Stimulated activated naive CD4-positive, alpha-beta T cell treated with Interleukin-2 at 50 U/mL for 16 hours (primary cell): ENCODE results near the gene LOXHD1.

Experiments
- DNase-seq: peaks from one replicate; lab custom pipeline; 2025; lab: John Stamatoyannopoulos, UW

Gene LOXHD1

GRCh38 chr18:46625069-46625468 is 32.0 kb downstream of the LOXHD1 start:
- no peak for DNase-seq

GRCh38 chr18:46624127-46624526 is 32.9 kb downstream of the LOXHD1 start:
- DNase-seq, result no peak

- DNase-seq, result no peak
Observed at GRCh38 chr18:46623541-46623940, 33.5 kb downstream of the LOXHD1 start.

GRCh38 chr18:46622999-46623398 is 34.0 kb downstream of the LOXHD1 start:
- DNase-seq, result no peak

DNA sequence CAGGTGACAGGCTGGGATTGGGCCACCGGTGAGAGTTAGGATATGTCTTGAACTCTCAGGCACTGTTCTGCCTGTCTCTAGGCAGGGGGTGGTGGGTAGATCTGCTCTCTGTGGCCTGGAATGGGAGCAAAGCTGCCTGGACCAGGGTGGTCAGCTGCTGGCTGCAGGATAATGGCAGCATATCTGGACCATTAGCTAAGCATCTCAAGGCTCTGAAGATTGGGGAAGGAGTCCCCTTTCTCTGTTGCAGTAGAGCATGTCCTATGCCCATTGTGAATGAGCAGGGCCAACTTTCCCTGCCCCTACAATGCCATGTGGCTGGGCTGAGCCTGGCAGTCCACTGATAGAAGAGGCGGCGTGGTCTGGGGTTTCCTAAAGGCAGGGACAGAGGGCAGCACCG is 34.6 kb downstream of the LOXHD1 start:
- DNase-seq, result no peak

DNA sequence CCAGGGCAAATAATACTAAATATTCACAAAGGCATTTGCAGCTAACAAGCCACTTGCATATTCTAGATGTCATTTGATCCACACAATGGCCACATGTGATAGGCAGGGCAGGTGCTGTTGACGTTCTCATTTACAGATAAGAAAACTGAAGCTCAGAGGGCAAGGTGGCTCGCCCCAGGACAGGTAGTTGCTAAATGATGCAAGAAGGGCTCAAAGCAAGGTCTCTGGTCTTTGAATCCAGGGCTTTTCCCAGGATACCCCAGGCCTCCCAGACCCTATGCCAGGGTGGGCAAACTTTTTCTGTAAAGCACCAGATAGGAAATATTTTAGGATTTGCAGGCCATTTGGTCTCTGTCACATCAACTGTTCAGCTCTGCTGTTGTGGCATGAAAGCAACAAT is 35.1 kb downstream of the LOXHD1 start:
- DNase-seq, result no peak

DNA sequence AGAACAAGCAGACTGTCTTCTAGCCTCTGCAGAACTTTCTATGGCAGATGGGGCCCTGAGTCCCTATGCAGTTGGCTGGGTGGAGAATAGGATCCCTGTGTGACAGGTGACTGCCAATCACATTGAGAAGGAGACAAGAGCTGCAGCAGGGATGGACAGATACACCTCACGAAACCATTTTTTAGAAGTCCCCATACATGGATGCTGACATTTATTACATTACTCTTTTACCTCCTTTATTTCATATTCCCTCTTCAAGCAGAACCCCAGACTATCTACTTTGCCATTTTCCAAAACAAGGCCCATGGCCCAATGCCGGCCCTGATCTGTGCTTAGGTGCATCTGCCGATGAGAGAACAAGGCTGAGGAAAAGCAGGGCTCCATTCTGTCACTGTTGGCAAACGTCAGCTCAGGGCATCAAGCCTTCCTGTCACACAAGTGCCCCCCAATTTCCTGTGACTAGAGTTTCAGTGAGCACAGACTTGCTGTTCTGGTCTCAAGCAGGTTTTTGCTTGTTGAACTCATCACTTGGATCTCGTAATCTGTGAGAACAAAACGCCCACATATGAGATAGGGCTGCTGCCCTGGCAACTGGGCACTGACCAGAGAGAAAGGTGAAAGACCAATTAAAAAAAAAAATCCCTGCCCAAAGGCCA is 35.8 kb downstream of the LOXHD1 start:
- DNase-seq, result no peak

DNA sequence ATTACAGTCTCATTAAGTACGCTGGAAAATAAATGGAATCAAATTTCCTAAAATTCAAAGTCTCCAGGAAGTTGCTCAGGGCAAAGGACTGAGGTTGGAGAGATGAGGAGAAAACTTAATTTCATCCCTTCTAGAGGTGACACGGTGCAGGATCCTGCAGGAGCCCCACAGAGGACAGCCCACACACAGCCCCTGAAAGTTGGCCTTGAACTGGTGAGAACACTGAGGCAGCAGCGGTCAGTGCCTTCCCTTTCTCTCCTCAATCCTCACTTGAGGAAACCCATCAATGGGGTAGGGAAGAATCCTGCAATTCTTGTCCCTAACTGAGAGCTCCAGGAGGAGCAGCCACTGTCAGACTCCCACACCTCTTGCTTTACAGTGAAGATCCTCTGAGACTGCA is 37.5 kb downstream of the LOXHD1 start:
- no peak for DNase-seq

DNA sequence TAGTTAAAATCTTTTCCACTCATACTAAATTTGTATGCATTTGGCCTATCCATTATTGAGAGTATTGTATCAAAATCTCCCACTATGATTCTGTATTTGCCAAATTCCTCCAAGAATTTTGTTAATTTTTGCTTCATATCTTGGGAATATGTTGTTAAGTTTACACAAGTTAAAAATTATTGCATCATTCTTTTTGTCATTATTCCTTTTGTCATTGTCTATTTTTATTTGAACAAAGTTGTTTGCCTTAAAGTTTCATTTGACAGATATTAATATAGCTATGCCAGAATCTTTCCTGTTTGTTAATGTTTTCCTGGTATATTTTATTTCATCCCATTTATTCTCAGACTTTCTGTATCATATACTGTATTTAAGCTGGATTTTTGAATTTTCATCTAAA is 41.3 kb downstream of the LOXHD1 start:
- no peak for DNase-seq

GRCh38 chr18:46609048-46609447 is 48.0 kb downstream of the LOXHD1 start:
- no peak for DNase-seq

DNA sequence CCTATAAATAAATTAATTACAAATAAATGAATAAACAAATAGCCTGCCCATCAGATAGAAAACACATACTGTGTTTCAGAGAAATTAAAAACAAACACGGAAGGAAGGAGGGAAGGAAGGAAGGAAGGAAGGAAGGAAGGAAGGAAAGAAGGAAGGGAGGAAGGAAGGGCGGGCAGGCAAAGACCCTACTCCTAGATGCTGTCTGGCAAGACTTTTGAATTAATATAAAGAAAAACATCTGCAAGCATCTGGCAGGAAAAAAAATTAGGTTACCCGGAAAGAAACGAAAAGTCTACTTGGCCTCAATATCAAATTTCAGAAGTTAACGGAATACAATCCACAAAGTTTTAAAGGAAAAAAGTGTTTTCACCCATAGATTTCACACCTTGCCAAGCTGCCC is 49.1 kb downstream of the LOXHD1 start:
- DNase-seq, result no peak

DNA sequence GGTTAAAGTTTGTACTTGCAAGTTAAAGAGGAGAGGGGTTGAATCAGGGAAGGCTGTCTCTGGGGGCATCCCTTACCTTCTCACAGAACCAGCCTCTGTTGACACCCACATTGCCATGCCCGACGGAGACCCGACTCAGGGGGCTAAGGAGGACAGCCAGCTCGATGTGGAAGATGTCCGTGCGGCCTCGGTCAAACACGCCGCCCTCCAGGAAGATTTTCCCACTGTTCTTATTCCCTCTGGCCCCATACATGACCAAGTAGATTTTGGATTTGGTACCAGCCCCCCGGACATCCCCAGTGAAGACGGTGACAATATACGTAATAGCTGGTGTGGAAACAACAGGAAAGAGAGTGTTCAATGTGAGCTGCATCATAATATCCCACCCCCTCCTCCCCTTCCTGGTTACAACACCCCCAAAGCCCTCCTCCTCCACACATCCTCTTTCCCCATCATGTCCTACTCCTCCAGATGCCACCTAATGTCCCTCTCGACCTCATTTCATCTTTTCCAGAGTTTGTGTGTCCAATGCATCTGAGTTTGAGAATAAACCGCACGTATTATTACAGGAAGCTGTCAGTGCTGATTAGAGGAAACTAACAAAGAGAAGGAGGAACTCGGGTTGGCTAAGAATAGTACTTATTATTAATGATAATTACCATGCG is 55.7 kb downstream of the LOXHD1 start:
- DNase-seq, result no peak

- DNase-seq, result no peak
Observed at GRCh38 chr18:46596119-46596518, 60.9 kb downstream of the LOXHD1 start.

DNA sequence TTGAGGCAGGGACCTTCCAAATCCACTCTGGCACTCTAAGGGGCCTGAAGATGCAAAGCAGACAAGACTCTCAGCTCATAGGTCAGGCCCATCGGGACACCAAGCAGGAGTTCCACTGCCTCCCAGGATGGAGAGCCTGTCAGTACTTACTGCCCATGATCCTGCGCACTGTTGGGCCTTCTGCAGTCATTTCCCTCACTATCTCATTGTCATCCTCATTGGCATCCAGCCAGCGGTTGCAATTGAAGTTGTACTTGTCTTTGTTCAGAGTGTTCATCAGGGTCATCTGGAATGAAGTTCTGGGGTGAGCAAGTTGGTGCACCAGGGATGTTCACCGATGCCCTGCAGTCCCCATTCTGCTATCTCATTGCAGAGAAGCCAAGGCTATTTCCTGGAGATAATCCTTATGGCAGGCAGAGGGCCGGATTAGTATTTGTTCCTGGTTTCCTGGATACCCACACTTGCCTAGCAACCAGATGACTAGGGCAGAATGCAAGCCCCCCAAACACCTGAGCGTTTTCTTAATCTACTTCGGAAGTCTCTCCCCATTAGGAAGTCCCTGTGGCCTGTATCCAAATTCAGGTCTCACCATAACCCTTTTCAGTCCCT is 65.1 kb downstream of the LOXHD1 start:
- DNase-seq, result no peak

DNA sequence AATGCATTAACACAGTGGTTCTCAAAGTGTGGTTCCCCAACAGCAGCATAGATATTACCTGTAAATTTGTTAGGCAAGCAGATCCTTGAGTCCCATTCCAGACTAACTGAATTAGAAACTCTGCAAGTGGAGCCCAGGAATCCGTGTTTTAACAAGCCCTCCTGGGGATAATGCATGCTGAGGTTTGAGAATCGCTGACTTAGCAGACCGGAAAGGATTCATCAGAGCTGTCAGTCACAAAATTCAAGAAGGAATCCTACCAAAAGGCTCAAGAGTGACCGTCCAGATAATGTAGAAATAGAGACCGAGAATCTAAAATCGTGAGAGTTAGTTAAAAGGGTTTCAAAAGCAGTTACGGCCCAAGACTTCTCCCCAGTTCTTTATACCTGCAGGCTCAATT is 66.9 kb downstream of the LOXHD1 start:
- DNase-seq, result no peak

GRCh38 chr18:46588971-46589660 is 67.9 kb downstream of the LOXHD1 start:
- no peak for DNase-seq

- DNase-seq, result no peak
Observed at GRCh38 chr18:46587600-46587999, 69.4 kb downstream of the LOXHD1 start.

GRCh38 chr18:46583711-46584110 is 73.3 kb downstream of the LOXHD1 start:
- no peak for DNase-seq

GRCh38 chr18:46581648-46582047 is 75.4 kb downstream of the LOXHD1 start:
- DNase-seq, result no peak

- no peak for DNase-seq
Observed at GRCh38 chr18:46578987-46579386, 78.0 kb downstream of the LOXHD1 start.

- no peak for DNase-seq
Observed at GRCh38 chr18:46577546-46577945, 79.5 kb downstream of the LOXHD1 start.

- DNase-seq, result no peak
Observed at GRCh38 chr18:46575851-46576250, 81.2 kb downstream of the LOXHD1 start.

GRCh38 chr18:46574743-46575115 is 82.3 kb downstream of the LOXHD1 start:
- no peak for DNase-seq
